Fibroblast of lung (primary cell): ENCODE measurements around the gene TMEM125.

Experiments used
- EZH2 ChIP-seq: IDR thresholded peaks from 2 replicates; pipeline ENCODE4 v1.5.1; 2012; ENCODE audit warnings: low read length, control low read depth, mild to moderate bottlenecking; ENCODE audit errors: missing control alignments
- TF ChIP-seq, protein P1 (sequence below), 2 donors: IDR thresholded peaks in 1 of 2; conservative IDR thresholded peaks in 1 of 2; 1 replicate in 1 of 2; 2 replicates in 1 of 2; pipeline ENCODE4 v1.5.1; 2011 to 2012; ENCODE audit warnings: low read length in 2 of 2, control low read depth in 1 of 2, inconsistent platforms in 1 of 2, low read depth in 1 of 2, mild to moderate bottlenecking in 1 of 2

DNA sequence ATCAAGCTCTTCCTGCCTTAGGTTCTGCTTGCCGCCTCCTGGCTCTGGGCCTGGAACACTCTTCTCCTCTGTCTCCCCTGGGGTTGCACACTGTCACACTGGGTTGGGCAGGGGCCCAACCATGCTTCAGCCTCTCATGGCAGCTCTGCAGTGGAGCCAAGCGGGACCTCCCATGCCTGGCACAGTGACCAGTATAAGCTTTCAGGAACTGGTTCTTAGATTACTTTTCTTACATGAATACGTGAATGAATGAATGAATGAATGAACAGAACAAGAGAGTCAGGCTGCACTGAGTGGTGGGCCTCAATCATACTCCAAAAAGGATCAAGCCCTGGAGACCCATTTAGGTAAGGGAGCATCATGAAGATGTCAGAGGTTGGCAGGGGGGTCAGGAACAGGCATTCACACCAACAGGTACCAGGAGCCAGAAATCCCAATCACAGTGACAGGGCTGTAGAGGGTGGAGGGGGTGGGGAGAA lies 30.8 kb upstream of the TMEM125 start:
- TF ChIP-seq, protein P1, sequence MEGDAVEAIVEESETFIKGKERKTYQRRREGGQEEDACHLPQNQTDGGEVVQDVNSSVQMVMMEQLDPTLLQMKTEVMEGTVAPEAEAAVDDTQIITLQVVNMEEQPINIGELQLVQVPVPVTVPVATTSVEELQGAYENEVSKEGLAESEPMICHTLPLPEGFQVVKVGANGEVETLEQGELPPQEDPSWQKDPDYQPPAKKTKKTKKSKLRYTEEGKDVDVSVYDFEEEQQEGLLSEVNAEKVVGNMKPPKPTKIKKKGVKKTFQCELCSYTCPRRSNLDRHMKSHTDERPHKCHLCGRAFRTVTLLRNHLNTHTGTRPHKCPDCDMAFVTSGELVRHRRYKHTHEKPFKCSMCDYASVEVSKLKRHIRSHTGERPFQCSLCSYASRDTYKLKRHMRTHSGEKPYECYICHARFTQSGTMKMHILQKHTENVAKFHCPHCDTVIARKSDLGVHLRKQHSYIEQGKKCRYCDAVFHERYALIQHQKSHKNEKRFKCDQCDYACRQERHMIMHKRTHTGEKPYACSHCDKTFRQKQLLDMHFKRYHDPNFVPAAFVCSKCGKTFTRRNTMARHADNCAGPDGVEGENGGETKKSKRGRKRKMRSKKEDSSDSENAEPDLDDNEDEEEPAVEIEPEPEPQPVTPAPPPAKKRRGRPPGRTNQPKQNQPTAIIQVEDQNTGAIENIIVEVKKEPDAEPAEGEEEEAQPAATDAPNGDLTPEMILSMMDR (conservative IDR thresholded peaks at IDR 0.05 in 1 of 2, IDR thresholded peaks at IDR 0.05 in 1 of 2; ENCODE audit: low read depth in 1 of 2, low read length in 2 of 2), result no peak
- TF ChIP-seq EZH2, result no peak
